GM12878 (cell line): Measurements from ENCODE around the gene ULBP1. TPM values are rescaled to one million over a fixed set of nuclear protein-coding genes. Genes with fewer than 3 reads are reported as not detected.
A peak's percentile ranks its signal among the peaks of the same experiment; 100 is the strongest.

Experiments
- ATAC-seq: fragments of 200-7000 bp; cut with Tn5 transposase; 3 replicates; pipeline ENCODE4 v1.9.1; 2020; ENCODE audit warnings: mild to moderate bottlenecking, moderate library complexity
- BruUV-seq: library from RNA; stranded (reverse); fragments of 400-500 nt; replicated peaks from 2 replicates; lab custom pipeline; 2021; lab: Mats Ljungman, UMichigan
- CTCF ChIA-PET: fragments of 300-600 bp; sonication (Branson Sonifier 250); formaldehyde crosslinking; extraction: SDS; loops from one replicate; lab custom pipeline; 2021; ENCODE audit warnings: inconsistent platforms; lab: Yijun Ruan, JAX
- POLR2A ChIA-PET: fragments of 350-600 bp; formaldehyde crosslinking; extraction: SDS; loops from one replicate; lab custom pipeline; 2021; ENCODE audit warnings: inconsistent platforms; lab: Charles Lee
- RAD21 ChIA-PET: fragments of 300-600 bp; sonication (Branson Sonifier 250); formaldehyde crosslinking; loops from one replicate; lab custom pipeline; 2023; ENCODE audit warnings: antibody characterized with exemption; ENCODE audit not compliant: unreplicated experiment; lab: Charles Lee
- SMC1A ChIA-PET: fragments of 300-600 bp; sonication (Branson Sonifier 250); formaldehyde crosslinking; loops from one replicate; lab custom pipeline; 2023; ENCODE audit not compliant: unreplicated experiment, uncharacterized antibody; lab: Charles Lee
- DNase-seq: peaks from one replicate; pipeline ENCODE4 v3.0.0-alpha.2; 2011; ENCODE audit warnings: low read depth, low spot score
- FAIRE-seq: peaks from 3 replicates; lab custom pipeline; 2011; peaks lifted over from hg19 to GRCh38; lab: Jason Lieb, UNC
- H2AFZ ChIP-seq: 2 replicates; pipeline ENCODE4 v1.6.0; 2011; ENCODE audit warnings: low read depth, low read length, control low read depth; ENCODE audit not compliant: control insufficient read depth
- H3K27ac ChIP-seq: 2 replicates; pipeline ENCODE4 v1.5.1; 2011; ENCODE audit warnings: control low read depth; ENCODE audit not compliant: control insufficient read depth, insufficient read depth
- H3K27me3 ChIP-seq, 2 experiments: replicated peaks in 1 of 2; 2 replicates each; pipeline versions ENCODE4 v1.6.0 to v1.6.1; 2011; ENCODE audit warnings: low read length in 1 of 2; ENCODE audit not compliant: control insufficient read depth in 2 of 2, insufficient read depth in 2 of 2
- H3K36me3 ChIP-seq, 2 experiments: 2 replicates each; pipeline ENCODE4 v1.5.1; 2011; ENCODE audit warnings: low read length in 1 of 2; ENCODE audit not compliant: control insufficient read depth in 2 of 2, insufficient read depth in 2 of 2
- H3K4me1 ChIP-seq: 2 replicates; pipeline ENCODE4 v1.6.1; 2011; ENCODE audit warnings: mild to moderate bottlenecking, low read length, moderate library complexity, mixed read lengths; ENCODE audit not compliant: control insufficient read depth, insufficient read depth
- H3K4me2 ChIP-seq: 2 replicates; pipeline ENCODE4 v1.6.0; 2011; ENCODE audit warnings: control low read depth; ENCODE audit not compliant: control insufficient read depth, insufficient read depth
- H3K4me3 ChIP-seq: fragments of 200-600 bp; sonication (generic); 2 replicates; pipeline ENCODE4 v1.5.1; 2016
- H3K79me2 ChIP-seq: 2 replicates; pipeline ENCODE4 v1.6.0; 2011; ENCODE audit warnings: low read length; ENCODE audit not compliant: control insufficient read depth, insufficient read depth
- H3K9ac ChIP-seq: 2 replicates; pipeline ENCODE4 v1.8.0; 2011; ENCODE audit warnings: low read length, control low read depth, mixed read lengths; ENCODE audit not compliant: control insufficient read depth, insufficient read depth
- H3K9me3 ChIP-seq: replicated peaks from 3 replicates; pipeline ENCODE4 v1.5.1; 2011; ENCODE audit warnings: mild to moderate bottlenecking, low read length; ENCODE audit not compliant: control insufficient read depth, insufficient read depth
- H4K20me1 ChIP-seq: 2 replicates; pipeline ENCODE4 v1.6.0; 2011; ENCODE audit not compliant: control insufficient read depth, insufficient read depth
- HDAC6 ChIP-seq: fragments of 200-600 bp; sonication (generic); IDR thresholded peaks from one replicate; pipeline ENCODE4 v1.8.0; 2017; ENCODE audit warnings: antibody characterized with exemption; ENCODE audit not compliant: unreplicated experiment
- NFYA ChIP-seq: IDR thresholded peaks from 2 replicates; pipeline ENCODE4 v1.6.1; 2011; ENCODE audit warnings: low read depth, mild to moderate bottlenecking, low read length, improper control_type of control experiment, borderline replicate concordance
- NR2F1 ChIP-seq: fragments of 450-650 bp; conservative IDR thresholded peaks from 2 replicates; pipeline ENCODE4 v1.6.1; 2017; ENCODE audit warnings: mild to moderate bottlenecking
- RAD21 ChIP-seq: IDR thresholded peaks from 2 replicates; pipeline ENCODE4 v1.6.1; 2011; ENCODE audit warnings: mild to moderate bottlenecking, low read depth, low read length, moderate library complexity; ENCODE audit not compliant: insufficient read depth
- RB1 ChIP-seq: fragments of 450-650 bp; formaldehyde crosslinking; IDR thresholded peaks from 2 replicates; pipeline ENCODE4 v1.6.1; 2017; ENCODE audit warnings: mild to moderate bottlenecking, borderline replicate concordance
- RELA ChIP-seq: fragments of 450-650 bp; IDR thresholded peaks from 2 replicates; pipeline ENCODE4 v1.8.0; 2014; ENCODE audit warnings: borderline replicate concordance; ENCODE audit not compliant: partially characterized antibody
- SMC3 ChIP-seq: IDR thresholded peaks from 2 replicates; pipeline ENCODE4 v1.6.1; 2011; ENCODE audit warnings: low read length, improper control_type of control experiment, borderline replicate concordance
- WGBS: methylation state at CpG from one replicate; pipeline ENCODE4 v1.1.6; 2016; ENCODE audit warnings: low lambda C conversion rate; ENCODE audit not compliant: insufficient replicate concordance, insufficient coverage; ENCODE audit errors: missing lambda C conversion rate; 5-methylcytosine and 5-hydroxymethylcytosine counted together
- in situ Hi-C: fragments of 300-500 bp; cut with MboI; formaldehyde crosslinking; loops from 9 replicates; pipeline ENCODE4 v1.14.3; 2018; ENCODE audit warnings: mixed read lengths
- intact Hi-C: fragments of 100-400 bp; cut with micrococcal nuclease; formaldehyde crosslinking; loops from one replicate; pipeline ENCODE4 v1.14.2; 2022; ENCODE audit not compliant: unreplicated experiment
- polyA plus RNA-seq, 11 experiments: library from polyadenylated mRNA; depleted of rRNA in 4 of 11; unstranded in 6 of 11; stranded (reverse) in 5 of 11; fragments of >200 nt; fragmentation: Nextera tagmentation in 4 of 11; fragmentation: Illumina TruSeq in 1 of 11; extraction: Ambion mirVana in 4 of 11; extraction: Trizol in 1 of 11; gene quantifications; 1 replicate in 1 of 11; 2 replicates in 10 of 11; pipeline versions ENCODE4 v1.2.1 to v1.2.3, GENCODE V29; 2011 to 2016; ENCODE audit warnings: inconsistent platforms in 2 of 11, missing spikeins in 2 of 11, low read depth in 1 of 11
- total RNA-seq, 4 experiments: library from RNA; depleted of rRNA in 3 of 4; stranded (reverse); fragments of >200 nt in 3 of 4; fragmentation: Illumina TruSeq in 1 of 4; extraction: Trizol in 1 of 4; gene quantifications; 2 replicates each; pipeline versions ENCODE4 v1.2.1 to v1.2.3, GENCODE V29; 2013 to 2021
- TF ChIP-seq, protein P1 (sequence below), 3 experiments: IDR thresholded peaks in 2 of 3; conservative IDR thresholded peaks in 1 of 3; 2 replicates each; pipeline ENCODE4 v1.5.1; 2011; ENCODE audit warnings: low read depth in 3 of 3, low read length in 3 of 3, mild to moderate bottlenecking in 3 of 3, control low read depth in 2 of 3, moderate library complexity in 2 of 3, inconsistent platforms in 1 of 3, mixed read lengths in 1 of 3; ENCODE audit not compliant: control insufficient read depth in 2 of 3, insufficient read depth in 1 of 3; ENCODE audit errors: extremely low read depth in 1 of 3

Gene ULBP1
- total and polyA plus RNA-seq, 10 of the 15 experiments (the other 5 are each of a cell fraction or from before 2014, with no cell fraction given), result 0.02 to 0.12 (median 0.04) TPM; not detected in 7

DNA sequence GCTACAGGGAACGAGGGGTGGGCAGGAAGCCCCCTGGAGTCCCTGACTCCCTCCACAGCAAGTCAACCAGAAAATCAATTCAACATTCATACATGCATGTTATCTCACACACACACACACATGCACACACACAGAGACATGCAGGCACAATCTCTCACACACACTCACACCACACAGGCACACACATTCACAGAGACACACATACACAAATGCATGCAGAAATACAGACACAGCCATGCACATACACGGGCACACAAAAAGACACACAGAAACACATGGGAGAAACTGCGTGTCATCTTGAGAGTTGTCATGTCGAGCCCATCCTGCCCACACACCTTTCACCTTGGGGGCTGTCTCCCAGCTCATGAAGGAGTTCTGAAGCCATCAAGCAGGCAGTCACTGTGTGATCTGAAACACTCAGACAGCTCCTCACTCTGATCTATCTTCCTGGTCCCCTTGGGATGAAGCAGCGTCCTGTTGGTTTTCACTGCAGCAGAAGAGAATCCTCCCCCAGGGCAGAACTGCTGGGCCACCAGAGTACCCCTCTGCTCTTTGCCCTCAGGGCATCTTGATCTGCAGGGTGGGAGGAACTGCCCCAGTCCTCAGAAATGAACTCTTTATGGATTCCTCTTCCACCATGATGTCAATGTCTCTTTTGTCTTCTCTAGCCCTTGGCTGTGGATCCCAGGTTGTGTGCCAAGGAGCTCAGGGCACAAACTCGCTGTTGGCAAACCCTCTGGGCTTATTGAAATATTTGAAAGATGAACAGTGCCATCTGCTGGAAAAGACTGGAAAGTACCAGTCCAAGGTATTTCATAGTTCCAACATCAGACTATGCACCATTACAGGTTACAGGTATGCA, 52.8 kb downstream of the ULBP1 start:
- WGBS, result 0% methylated on average over 6 of the region's 6 CpGs
- CTCF ChIA-PET, result interaction anchor here (0.7 to 2.4 kb wide), 18 partner anchors 9 to 800 kb away, joined by 3 to 18 read pairs (median 6); partner anchors contain the start of gene RAET1L
- in situ Hi-C loops, result loop anchor here (10.0 kb wide), 1 partner anchor 172 kb away; no protein-coding TSS in a partner anchor

More for the DNA sequence above, 52.8 kb downstream of the ULBP1 start:
- ATAC-seq, result peak; percentile 89
- BruUV-seq, result no TSS peak
- H3K9ac ChIP-seq, result no peak overlapping the region
- H3K4me1 ChIP-seq, result no peaks in the 10 kb centered on the region
- POLR2A ChIA-PET, result no interaction called here
- no peaks in the 10 kb centered on the region for H3K9me3 ChIP-seq
- no peak overlapping the region for H3K4me2 ChIP-seq
- H3K79me2 ChIP-seq, result no peaks in the 10 kb centered on the region
- DNase-seq, result no peak
- RAD21 ChIA-PET, result interaction anchor here (1.0 to 1.6 kb wide), 6 partner anchors 9 to 379 kb away, joined by 3 to 15 read pairs (median 4); no protein-coding TSS in a partner anchor
- intact Hi-C loops, result loop anchor here (1.0 to 10.0 kb wide), 3 partner anchors 82 to 292 kb away; no protein-coding TSS in a partner anchor
- no peaks in the 10 kb centered on the region for H3K36me3 ChIP-seq
- no peaks in the 10 kb centered on the region for H4K20me1 ChIP-seq
- no peak for TF ChIP-seq HDAC6
- TF ChIP-seq RELA, result no peak
- TF ChIP-seq, protein P1, sequence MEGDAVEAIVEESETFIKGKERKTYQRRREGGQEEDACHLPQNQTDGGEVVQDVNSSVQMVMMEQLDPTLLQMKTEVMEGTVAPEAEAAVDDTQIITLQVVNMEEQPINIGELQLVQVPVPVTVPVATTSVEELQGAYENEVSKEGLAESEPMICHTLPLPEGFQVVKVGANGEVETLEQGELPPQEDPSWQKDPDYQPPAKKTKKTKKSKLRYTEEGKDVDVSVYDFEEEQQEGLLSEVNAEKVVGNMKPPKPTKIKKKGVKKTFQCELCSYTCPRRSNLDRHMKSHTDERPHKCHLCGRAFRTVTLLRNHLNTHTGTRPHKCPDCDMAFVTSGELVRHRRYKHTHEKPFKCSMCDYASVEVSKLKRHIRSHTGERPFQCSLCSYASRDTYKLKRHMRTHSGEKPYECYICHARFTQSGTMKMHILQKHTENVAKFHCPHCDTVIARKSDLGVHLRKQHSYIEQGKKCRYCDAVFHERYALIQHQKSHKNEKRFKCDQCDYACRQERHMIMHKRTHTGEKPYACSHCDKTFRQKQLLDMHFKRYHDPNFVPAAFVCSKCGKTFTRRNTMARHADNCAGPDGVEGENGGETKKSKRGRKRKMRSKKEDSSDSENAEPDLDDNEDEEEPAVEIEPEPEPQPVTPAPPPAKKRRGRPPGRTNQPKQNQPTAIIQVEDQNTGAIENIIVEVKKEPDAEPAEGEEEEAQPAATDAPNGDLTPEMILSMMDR (IDR thresholded peaks at IDR 0.05 in 2 of 3, conservative IDR thresholded peaks at IDR 0.05 in 1 of 3; ENCODE audit: control insufficient read depth in 2 of 3, extremely low read depth in 1 of 3, insufficient read depth in 1 of 3, low read depth in 3 of 3, low read length in 3 of 3), result peak; percentile 51 to 58 (median 55); a peak in 5 of 6 replicates
- peak; percentile 72; the same call in 1 of the 2 replicates for TF ChIP-seq SMC3
- no peak for TF ChIP-seq NFYA
- TF ChIP-seq RB1, result 0 out of 2 replicates have a peak, but pooled peaks have one; percentile 27
- no peak for TF ChIP-seq NR2F1
- peak; percentile 79 for TF ChIP-seq RAD21
- H3K27me3 ChIP-seq, result peaks cover 0 to 3% of the 10 kb centered on the region in 2 experiments; a peak in 3 of 4 replicates
- FAIRE-seq, result peak; percentile 41
- no peak overlapping the region for H2AFZ ChIP-seq
- no peak overlapping the region for H3K27ac ChIP-seq
- SMC1A ChIA-PET, result interaction anchor here (0.6 to 2.1 kb wide), 12 partner anchors 10 to 243 kb away, joined by 3 to 9 read pairs (median 3); no protein-coding TSS in a partner anchor
- no peak overlapping the region for H3K4me3 ChIP-seq
